Glutamatergic neuron (in vitro differentiated cells): ENCODE results near the gene HSD17B10. TPM values are rescaled to one million over a fixed set of nuclear protein-coding genes. Genes with fewer than 3 reads are reported as not detected.

Source experiments
- DNase-seq: peaks from one replicate; pipeline ENCODE4 v3.0.0; 2022
- H3K27ac Mint-ChIP-seq: one replicate; pipeline ENCODE4 v1.8.0; 2020; ENCODE audit warnings: mild to moderate bottlenecking, mixed read lengths, inconsistent platforms; ENCODE audit not compliant: unreplicated experiment
- H3K27me3 Mint-ChIP-seq: one replicate; pipeline ENCODE4 v1.8.0; 2020; ENCODE audit warnings: mild to moderate bottlenecking, moderate library complexity, mixed read lengths, inconsistent platforms; ENCODE audit not compliant: unreplicated experiment
- H3K36me3 Mint-ChIP-seq: one replicate; pipeline ENCODE4 v1.8.0; 2020; ENCODE audit warnings: mild to moderate bottlenecking, mixed read lengths, inconsistent platforms; ENCODE audit not compliant: unreplicated experiment
- H3K4me1 Mint-ChIP-seq: one replicate; pipeline ENCODE4 v1.8.0; 2020; ENCODE audit warnings: mild to moderate bottlenecking, low read depth, mixed read lengths, inconsistent platforms; ENCODE audit not compliant: unreplicated experiment
- H3K4me3 Mint-ChIP-seq: one replicate; pipeline ENCODE4 v1.8.0; 2020; ENCODE audit warnings: mild to moderate bottlenecking, mixed read lengths, inconsistent platforms; ENCODE audit not compliant: unreplicated experiment
- H3K9me3 Mint-ChIP-seq: one replicate; pipeline ENCODE4 v1.8.0; 2020; ENCODE audit warnings: mild to moderate bottlenecking, moderate library complexity, mixed read lengths, inconsistent platforms; ENCODE audit not compliant: unreplicated experiment
- total RNA-seq: library from RNA; stranded (reverse); fragmentation: NEBNext Ultra II Directional; extraction: Animal tissue kit (Norgen Biotek cat#: 25700); gene quantifications from one replicate; pipeline ENCODE4 v1.2.1, GENCODE V29; 2021; ENCODE audit not compliant: unreplicated experiment
- TF ChIP-seq, protein P1 (sequence below): fragments of 200-600 bp; sonication (generic); IDR thresholded peaks from one replicate; pipeline ENCODE4 v1.5.0; 2021; ENCODE audit not compliant: partially characterized antibody, unreplicated experiment

The HSD17B10 gene
- total RNA-seq, 1 donor from 2014 or later, result 89.0 TPM

DNA sequence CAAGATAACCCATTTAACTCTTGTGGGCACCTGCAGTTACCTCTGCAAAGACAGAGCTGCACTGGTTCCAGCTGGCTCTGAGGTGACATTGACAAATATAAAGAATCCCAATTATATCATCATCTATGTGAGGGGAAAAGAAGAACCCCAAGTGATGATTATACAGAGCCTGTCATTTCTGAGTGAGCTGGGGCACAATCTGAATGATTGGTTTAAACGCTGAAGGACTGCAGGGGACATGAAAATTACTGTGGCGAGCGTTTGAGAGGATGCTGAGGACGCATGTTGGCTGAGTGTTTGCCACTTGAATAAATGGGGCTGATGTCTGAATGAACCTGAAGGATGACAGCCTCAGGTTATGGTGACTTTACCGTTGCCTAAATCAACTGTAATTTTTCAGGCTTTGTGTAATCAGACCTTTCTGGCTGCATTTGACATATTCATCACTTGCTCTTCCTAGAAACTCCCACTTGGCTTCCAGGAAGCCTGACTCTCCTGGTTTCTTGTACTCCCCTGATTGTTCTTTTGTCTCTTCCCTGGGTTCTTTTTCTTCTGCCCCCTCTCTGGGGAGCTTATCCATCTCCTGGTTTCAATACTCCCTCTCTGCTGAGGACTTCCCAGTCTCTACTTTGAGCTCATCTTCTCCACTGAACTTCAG lies 4.1 kb upstream of the HSD17B10 start:
- Mint-ChIP-seq H3K27ac (no peak overlapping the region), H3K9me3 (peaks cover 5% of the 10 kb centered on the region)

GRCh38 chrX:53437206-53437605 lies 3.0 kb upstream of the HSD17B10 start:
- TF ChIP-seq, protein P1, sequence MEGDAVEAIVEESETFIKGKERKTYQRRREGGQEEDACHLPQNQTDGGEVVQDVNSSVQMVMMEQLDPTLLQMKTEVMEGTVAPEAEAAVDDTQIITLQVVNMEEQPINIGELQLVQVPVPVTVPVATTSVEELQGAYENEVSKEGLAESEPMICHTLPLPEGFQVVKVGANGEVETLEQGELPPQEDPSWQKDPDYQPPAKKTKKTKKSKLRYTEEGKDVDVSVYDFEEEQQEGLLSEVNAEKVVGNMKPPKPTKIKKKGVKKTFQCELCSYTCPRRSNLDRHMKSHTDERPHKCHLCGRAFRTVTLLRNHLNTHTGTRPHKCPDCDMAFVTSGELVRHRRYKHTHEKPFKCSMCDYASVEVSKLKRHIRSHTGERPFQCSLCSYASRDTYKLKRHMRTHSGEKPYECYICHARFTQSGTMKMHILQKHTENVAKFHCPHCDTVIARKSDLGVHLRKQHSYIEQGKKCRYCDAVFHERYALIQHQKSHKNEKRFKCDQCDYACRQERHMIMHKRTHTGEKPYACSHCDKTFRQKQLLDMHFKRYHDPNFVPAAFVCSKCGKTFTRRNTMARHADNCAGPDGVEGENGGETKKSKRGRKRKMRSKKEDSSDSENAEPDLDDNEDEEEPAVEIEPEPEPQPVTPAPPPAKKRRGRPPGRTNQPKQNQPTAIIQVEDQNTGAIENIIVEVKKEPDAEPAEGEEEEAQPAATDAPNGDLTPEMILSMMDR, result no peak
- DNase-seq, result no peak
- peaks cover 5% of the 10 kb centered on the region for H3K9me3 Mint-ChIP-seq
- no peak overlapping the region for H3K27ac Mint-ChIP-seq
- H3K27me3 Mint-ChIP-seq, result no peaks in the 10 kb centered on the region
- H3K36me3 Mint-ChIP-seq, result no peaks in the 10 kb centered on the region
- peaks cover 6% of the 10 kb centered on the region for H3K4me1 Mint-ChIP-seq
- H3K4me3 Mint-ChIP-seq, result no peak overlapping the region

More for the DNA sequence above, 4.1 kb upstream of the HSD17B10 start:
- Mint-ChIP-seq H3K4me3 (no peak overlapping the region), H3K27me3 (no peaks in the 10 kb centered on the region), H3K4me1 (peaks cover 6% of the 10 kb centered on the region), H3K36me3 (no peaks in the 10 kb centered on the region)
- TF ChIP-seq, protein P1, result no peak
- no peak for DNase-seq

- Mint-ChIP-seq H3K4me3 (no peak overlapping the region), H3K27ac (no peak overlapping the region), H3K4me1 (peaks cover 6% of the 10 kb centered on the region), H3K36me3 (no peaks in the 10 kb centered on the region), H3K27me3 (no peaks in the 10 kb centered on the region), H3K9me3 (peaks cover 5% of the 10 kb centered on the region)
- TF ChIP-seq, protein P1, result peak; percentile 70
- peak; percentile 54 for DNase-seq
Observed at GRCh38 chrX:53435997-53436396, 1.8 kb upstream of the HSD17B10 start.

- H3K4me1 Mint-ChIP-seq, result peaks cover 3% of the 10 kb centered on the region
- no peaks in the 10 kb centered on the region for H3K36me3 Mint-ChIP-seq
- H3K9me3 Mint-ChIP-seq, result peaks cover under 1% of the 10 kb centered on the region
- no peak overlapping the region for H3K27ac Mint-ChIP-seq
- no peak for DNase-seq
- H3K27me3 Mint-ChIP-seq, result no peaks in the 10 kb centered on the region
- H3K4me3 Mint-ChIP-seq, result no peak overlapping the region
- TF ChIP-seq, protein P1, result no peak
Observed at GRCh38 chrX:53430231-53430630, 3.9 kb downstream of the HSD17B10 start.

- H3K36me3 Mint-ChIP-seq, result no peaks in the 10 kb centered on the region
- H3K27me3 Mint-ChIP-seq, result no peaks in the 10 kb centered on the region
- no peak overlapping the region for H3K4me3 Mint-ChIP-seq
- H3K9me3 Mint-ChIP-seq, result no peaks in the 10 kb centered on the region
- peaks cover 3% of the 10 kb centered on the region for H3K4me1 Mint-ChIP-seq
- TF ChIP-seq, protein P1, result no peak
- no peak overlapping the region for H3K27ac Mint-ChIP-seq
- no peak for DNase-seq
Observed at GRCh38 chrX:53429755-53430154, 4.4 kb downstream of the HSD17B10 start.
